Renal pelvis (tissue), 12 donors: ENCODE data around the gene GSTA1. TPM values are rescaled to one million over a fixed set of nuclear protein-coding genes. Genes with fewer than 3 reads are reported as not detected.
"Not testable (repeated sequence)": the region's sequence is repeated elsewhere in the genome, so short reads cannot be mapped to it uniquely, and the experiment has no call there.

Experiments
- DNase-seq: peaks from one replicate; pipeline ENCODE4 v3.0.0-alpha.2; 2013
- long read RNA-seq, 16 experiments: transcript quantifications; one replicate each; lab custom pipeline, GENCODE V29; 2026
- polyA plus RNA-seq, 3 donors: library from polyadenylated mRNA; unstranded; fragments of 120-200 nt; gene quantifications; one replicate each; pipeline ENCODE4 v1.2.1, GENCODE V29; 2013; ENCODE audit not compliant: insufficient read length in 3 of 3

GSTA1 gene
- 1 to 10 TPM; 1.2 to 1.3 (median 1.2) TPM for polyA plus RNA-seq
- long read RNA-seq, donor 1, partial matches to known transcripts, result 0 of 1 reads
- long read RNA-seq, donor 1, other reads (novel, unspliced or antisense), result 0 of 1 reads
- long read RNA-seq, donor 2, result 0 reads
- long read RNA-seq, donor 3, partial matches to known transcripts, result 0 of 2 reads
- long read RNA-seq, donor 3, other reads (novel, unspliced or antisense), result 0 of 2 reads
- long read RNA-seq, donor 4, partial matches to known transcripts, result 0 of 1 reads
- long read RNA-seq, donor 4, other reads (novel, unspliced or antisense), result 0 of 1 reads
- long read RNA-seq, donor 5, partial matches to known transcripts, result 0 of 2 reads
- long read RNA-seq, donor 5, other reads (novel, unspliced or antisense), result 0 of 2 reads
- long read RNA-seq, donor 6, partial matches to known transcripts, result 0 of 1 reads
- long read RNA-seq, donor 6, other reads (novel, unspliced or antisense), result 0 of 1 reads
- long read RNA-seq, donor 7, result 0 reads
- long read RNA-seq, donor 8, partial matches to known transcripts, result 0 of 2 reads
- long read RNA-seq, donor 8, other reads (novel, unspliced or antisense), result 0 of 2 reads
- long read RNA-seq, donor 9, partial matches to known transcripts, result 0 of 2 reads
- long read RNA-seq, donor 9, other reads (novel, unspliced or antisense), result 0 of 2 reads
- long read RNA-seq, donor 10, partial matches to known transcripts, result 0 of 1 reads
- long read RNA-seq, donor 10, other reads (novel, unspliced or antisense), result 0 of 1 reads
- long read RNA-seq, donor 11, result 0 reads
- long read RNA-seq, donor 12, partial matches to known transcripts, result 0 of 2 reads
- long read RNA-seq, donor 12, other reads (novel, unspliced or antisense), result 0 of 2 reads
- long read RNA-seq, donor 13, result 0 reads
- long read RNA-seq, donor 14, result 0 reads
- long read RNA-seq, donor 15, transcript GSTA1-201 (7 exons, 1,019 nt), result major isoform, 47 of 70 reads
- long read RNA-seq, donor 15, partial matches to known transcripts, result 23 of 70 reads
- long read RNA-seq, donor 15, other reads (novel, unspliced or antisense), result 0 of 70 reads
- long read RNA-seq, donor 16, result 0 reads

DNA sequence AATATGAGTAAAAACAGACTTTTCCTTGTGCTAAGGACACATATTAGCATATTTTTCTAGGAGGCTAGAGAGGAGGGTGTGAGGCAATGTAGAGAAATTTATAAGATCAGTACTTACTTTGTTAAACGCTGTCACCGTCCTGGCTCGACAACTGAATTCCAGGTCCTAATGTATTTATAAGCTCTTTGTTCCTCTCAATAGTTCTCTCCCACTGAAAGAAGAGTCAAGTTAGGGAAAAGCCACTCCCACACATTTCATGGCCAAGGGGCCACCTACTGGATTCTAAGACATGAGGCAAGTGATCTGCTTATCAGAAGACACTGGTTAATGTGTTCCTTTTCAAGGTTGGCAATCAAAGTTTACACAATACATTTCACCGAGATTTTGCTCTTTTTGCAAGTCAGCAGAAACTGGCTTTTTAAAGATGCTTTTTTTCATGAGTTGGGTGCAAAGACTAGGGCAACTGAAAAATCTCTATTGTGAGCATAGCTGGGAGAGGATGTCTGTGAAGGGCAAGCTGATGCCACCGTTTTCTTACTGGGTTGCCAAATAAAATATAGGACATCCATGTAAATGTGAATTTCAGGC lies at the start of gene GSTA1:
GSTA1 (minus strand) TSS at position 149 of the 588 bp plus-strand sequence. CDS start 4,549 bp downstream, outside the sequence.
- not testable (repeated sequence) for DNase-seq

- DNase-seq, result no peak
Measured at GRCh38 chr6:52849137-52849536, 45.5 kb upstream of the GSTA1 start.

DNA sequence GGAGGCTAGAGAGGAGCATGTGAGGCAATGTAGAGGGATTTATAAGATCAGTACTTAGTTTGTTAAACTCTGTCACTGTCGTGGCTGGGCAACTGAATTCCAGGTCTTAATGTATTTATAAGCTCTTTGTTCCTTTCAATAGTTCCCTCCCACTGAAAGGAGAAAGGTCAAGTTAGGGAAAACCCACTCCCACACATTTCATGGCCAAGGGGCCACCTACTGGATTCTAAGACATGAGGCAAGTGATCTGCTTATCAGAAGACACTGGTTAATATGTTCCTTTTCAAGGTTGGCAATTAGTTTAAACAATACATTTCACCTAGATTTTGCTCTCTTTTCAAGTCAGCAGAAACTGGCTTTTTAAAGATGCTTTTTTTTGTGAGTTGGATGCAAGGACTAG lies 42.4 kb upstream of the GSTA1 start:
- no peak for DNase-seq

DNA sequence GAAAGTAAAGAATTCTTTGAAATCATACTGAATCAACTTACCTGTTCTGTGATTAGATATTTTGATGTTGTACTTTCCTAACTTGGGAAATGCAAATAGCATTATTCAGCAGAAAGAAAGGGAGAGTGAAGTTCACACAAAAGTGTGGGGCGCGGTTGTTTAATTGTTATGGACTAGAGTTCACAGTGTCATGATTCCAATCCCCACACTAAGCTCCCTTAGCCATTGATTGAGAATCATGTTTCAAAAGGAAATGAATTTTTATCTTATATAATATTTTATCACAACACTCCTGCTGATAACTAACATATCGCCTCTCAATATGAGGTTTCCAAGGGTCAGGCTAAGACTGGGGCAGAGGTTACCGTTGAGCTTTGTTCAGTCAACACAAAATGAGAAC lies 40.0 kb upstream of the GSTA1 start:
- DNase-seq, result no peak

DNA sequence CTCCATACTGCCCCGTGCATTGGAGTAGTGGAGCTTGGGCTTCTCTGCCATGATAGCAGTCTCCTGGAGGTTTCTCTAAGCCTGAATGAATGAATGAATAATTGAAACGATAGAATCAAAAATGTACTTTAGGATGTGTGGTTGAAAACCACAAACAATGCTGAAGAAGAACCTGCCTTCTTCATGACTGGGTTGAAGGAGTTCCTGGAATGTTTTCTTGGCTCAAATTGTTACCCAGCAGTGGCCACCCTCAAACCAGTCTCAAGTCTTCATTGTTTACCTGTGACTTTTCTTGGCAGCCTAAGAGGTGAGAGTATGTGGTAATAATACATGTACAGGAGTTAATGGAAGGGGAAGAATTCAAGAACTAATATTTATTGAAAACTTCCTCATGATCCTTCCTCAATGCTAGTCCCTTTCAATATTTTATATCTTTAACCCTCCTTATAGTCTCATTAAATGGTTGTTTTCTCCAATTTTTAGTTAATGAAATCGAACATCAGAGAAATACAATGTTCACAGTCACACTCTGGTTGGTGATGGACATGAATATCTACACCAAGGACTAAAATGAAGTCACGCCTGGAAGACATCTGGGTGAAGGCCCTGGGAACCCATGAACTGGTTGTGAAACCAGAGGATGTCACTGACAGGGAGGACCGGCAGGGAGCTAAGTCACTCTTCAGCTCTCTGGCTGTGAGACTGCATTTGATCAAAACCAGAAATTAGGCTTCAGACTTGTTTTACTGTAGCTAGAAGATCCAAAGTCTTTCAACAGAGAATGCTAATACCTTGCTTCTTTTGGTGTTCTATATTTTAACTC lies 37.4 kb upstream of the GSTA1 start, which contains the start of gene GSTA5:
GSTA5 (minus strand) TSS at position 51 of the 823 bp plus-strand sequence.
- DNase-seq, result no peak

- DNase-seq, result peak; percentile 37
Measured at GRCh38 chr6:52839124-52840055, 35.8 kb upstream of the GSTA1 start.

DNA sequence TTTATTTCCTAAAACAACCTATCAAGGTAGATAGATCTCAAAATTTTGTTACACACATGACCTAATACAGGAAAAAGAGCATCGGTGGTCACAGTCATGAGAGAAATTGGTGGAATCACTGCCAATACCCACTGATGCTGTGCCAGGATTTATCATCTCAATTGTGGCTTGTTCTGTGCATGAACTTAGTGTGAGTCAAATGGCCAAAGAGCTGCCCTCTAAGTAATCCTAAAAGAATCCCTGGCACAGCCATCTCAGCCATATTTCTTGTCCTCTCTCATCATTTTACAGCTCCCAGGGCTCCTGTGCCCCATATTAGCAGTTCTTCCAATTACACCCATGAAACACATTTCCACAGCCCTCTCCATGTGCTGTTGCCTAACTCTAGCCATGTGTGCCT lies 30.9 kb upstream of the GSTA1 start:
- DNase-seq, result no peak

DNA sequence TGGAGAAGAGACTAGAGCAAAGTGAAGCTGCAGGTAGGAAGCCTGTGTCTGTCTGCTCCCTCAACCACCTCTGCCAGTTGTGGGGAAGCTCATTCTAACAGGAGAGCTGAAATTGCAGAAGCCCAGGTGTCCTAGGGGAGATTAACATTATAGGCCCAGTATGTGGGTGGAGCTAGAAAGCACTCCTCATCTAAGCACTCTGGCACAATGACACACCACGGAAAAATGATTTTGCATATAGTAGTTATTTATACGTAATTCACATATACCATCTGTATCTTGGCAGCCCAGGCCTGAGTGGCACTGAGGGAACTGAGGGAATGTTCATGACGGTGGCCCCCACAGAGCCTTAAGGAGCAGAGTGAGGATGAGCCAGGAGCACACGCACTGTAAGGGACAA lies 27.3 kb upstream of the GSTA1 start:
- not testable (repeated sequence) for DNase-seq

- no peak for DNase-seq
Measured at GRCh38 chr6:52829046-52829817, 25.6 kb upstream of the GSTA1 start.

GRCh38 chr6:52828621-52829020 lies 25.0 kb upstream of the GSTA1 start:
- DNase-seq, result not testable (repeated sequence)

DNA sequence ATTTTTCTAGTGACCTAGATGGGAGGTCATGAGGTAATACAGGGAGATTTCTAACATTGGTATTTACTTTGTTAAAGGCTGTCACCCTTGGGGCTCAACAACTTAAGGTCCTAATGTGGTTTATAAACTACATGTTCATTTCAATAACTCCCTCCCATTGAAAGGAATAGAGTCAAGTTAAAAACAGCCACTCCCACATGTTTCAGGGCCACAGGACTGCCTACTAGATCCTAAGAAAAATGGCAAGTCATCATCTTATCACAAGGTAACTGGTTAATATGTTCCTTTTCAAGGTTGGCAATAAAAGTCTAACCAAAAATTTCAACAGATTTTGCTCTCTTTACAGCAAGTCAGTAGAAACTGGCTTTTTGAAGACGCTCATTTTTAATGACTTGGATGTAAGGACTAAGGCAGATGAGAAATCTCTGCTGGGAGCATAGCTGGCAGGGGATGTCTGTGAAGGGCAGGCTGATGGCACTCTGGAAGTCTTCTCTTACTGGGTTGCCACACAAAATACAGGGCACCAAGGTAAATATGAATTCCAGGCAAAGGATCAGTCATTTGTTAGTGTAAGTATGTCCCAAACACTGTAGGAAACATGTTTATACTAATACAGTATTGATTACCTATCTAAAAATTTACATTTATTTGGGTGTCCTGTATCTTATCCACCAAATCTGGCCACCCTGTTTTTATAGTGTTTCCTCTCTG lies 23.6 kb upstream of the GSTA1 start:
- not testable (repeated sequence) for DNase-seq

DNA sequence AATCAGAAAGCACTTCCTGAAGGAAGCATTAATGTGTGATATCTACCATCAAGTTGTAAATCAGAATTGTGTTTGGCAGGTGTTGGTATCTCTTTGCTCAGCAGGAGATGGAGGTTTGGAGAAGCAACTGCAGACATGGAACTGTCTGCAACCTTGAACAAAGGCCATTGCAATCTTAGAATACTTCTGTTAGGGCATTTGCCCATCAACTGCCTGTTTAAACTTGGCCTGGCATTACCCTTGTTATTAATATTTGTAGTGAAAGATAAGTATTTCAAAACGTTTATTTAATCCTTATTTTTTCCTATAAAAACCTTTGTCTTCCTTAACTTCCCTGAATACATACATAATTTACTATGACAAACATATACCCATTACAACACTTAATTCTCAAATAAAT lies 22.9 kb upstream of the GSTA1 start:
- DNase-seq, result no peak

DNA sequence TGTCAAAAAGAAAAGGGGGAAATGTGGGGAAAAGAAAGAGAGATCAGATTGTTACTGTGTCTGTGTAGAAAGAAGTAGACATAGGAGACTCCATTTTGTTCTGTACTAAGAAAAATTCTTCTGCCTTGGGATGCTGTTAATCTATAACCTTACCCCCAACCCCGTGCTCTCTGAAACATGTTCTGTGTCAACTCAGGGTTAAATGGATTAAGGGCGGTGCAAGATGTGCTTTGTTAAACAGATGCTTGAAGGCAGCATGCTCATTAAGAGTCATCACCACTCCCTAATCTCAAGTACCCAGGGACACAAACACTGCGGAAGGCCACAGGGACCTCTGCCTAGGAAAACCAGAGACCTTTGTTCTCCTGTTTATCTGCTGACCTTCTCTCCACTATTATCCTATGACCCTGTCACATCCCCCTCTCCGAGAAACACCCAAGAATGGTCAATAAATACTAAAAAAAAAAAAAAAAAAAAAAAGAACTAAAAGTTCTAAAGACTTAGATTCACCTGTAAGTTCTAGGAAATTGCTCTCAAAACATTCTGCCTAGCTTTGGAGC lies 22.4 kb upstream of the GSTA1 start:
- DNase-seq, result not testable (repeated sequence)

GRCh38 chr6:52825270-52825793 lies 21.7 kb upstream of the GSTA1 start:
- not testable (repeated sequence) for DNase-seq

GRCh38 chr6:52821842-52822241 lies 18.2 kb upstream of the GSTA1 start:
- DNase-seq, result no peak

- no peak for DNase-seq
Measured at GRCh38 chr6:52820198-52820597, 16.6 kb upstream of the GSTA1 start.
